Fibroblast of lung (primary cell): ENCODE results near the gene KRTAP19-8. TPM values are rescaled to one million over a fixed set of nuclear protein-coding genes. Genes with fewer than 3 reads are reported as not detected.

Experiments used
- DNase-seq, 2 donors: peaks; one replicate each; pipeline versions ENCODE4 v3.0.0 to v3.0.0-alpha.2; 2010; ENCODE audit warnings: low read depth in 2 of 2
- H2AFZ ChIP-seq: 2 replicates; pipeline ENCODE4 v1.5.1; 2012; ENCODE audit warnings: low read length, control low read depth, inconsistent platforms
- H3K27ac ChIP-seq: 2 replicates; pipeline ENCODE4 v1.5.1; 2011; ENCODE audit warnings: low read length, control low read depth; ENCODE audit not compliant: insufficient read depth
- H3K27me3 ChIP-seq: 2 replicates; pipeline ENCODE4 v1.5.1; 2011; ENCODE audit warnings: mild to moderate bottlenecking, low read length; ENCODE audit not compliant: control insufficient read depth, insufficient read depth
- H3K36me3 ChIP-seq: 2 replicates; pipeline ENCODE4 v1.5.1; 2011; ENCODE audit warnings: low read length; ENCODE audit not compliant: control insufficient read depth, insufficient read depth
- H3K4me1 ChIP-seq: 2 replicates; pipeline ENCODE4 v1.5.1; 2011; ENCODE audit warnings: low read length; ENCODE audit not compliant: control insufficient read depth, insufficient read depth; ENCODE audit errors: extremely low read depth
- H3K4me2 ChIP-seq: 2 replicates; pipeline ENCODE4 v1.5.1; 2011; ENCODE audit warnings: low read length, control low read depth; ENCODE audit not compliant: insufficient read depth; ENCODE audit errors: extremely low read depth
- H3K4me3 ChIP-seq, 4 experiments: fragments of 200-600 bp in 1 of 4; sonication (generic) in 1 of 4; replicated peaks in 1 of 4; 2 replicates each; pipeline ENCODE4 v1.5.1; 2011 to 2016; ENCODE audit warnings: low read length in 4 of 4, low read depth in 3 of 4, mild to moderate bottlenecking in 3 of 4, control low read depth in 2 of 4, inconsistent platforms in 1 of 4, mixed read lengths in 1 of 4; ENCODE audit not compliant: insufficient read depth in 1 of 4; ENCODE audit errors: control extremely low read depth in 1 of 4
- H3K79me2 ChIP-seq: 2 replicates; pipeline ENCODE4 v1.5.1; 2012; ENCODE audit warnings: mild to moderate bottlenecking, low read length, inconsistent platforms; ENCODE audit not compliant: control insufficient read depth, insufficient read depth
- H3K9ac ChIP-seq: 2 replicates; pipeline ENCODE4 v1.5.1; 2011; ENCODE audit warnings: mild to moderate bottlenecking, low read length, control low read depth; ENCODE audit not compliant: insufficient read depth
- H3K9me3 ChIP-seq: 2 replicates; pipeline ENCODE4 v1.5.1; 2012; ENCODE audit warnings: low read depth, low read length; ENCODE audit not compliant: control insufficient read depth, insufficient read depth
- H4K20me1 ChIP-seq: 2 replicates; pipeline ENCODE4 v1.5.1; 2011; ENCODE audit warnings: low read length; ENCODE audit not compliant: control insufficient read depth, insufficient read depth; ENCODE audit errors: extremely low read depth
- CTCF ChIP-seq, 2 donors: IDR thresholded peaks in 1 of 2; conservative IDR thresholded peaks in 1 of 2; 1 replicate in 1 of 2; 2 replicates in 1 of 2; pipeline ENCODE4 v1.5.1; 2011 to 2012; ENCODE audit warnings: low read length in 2 of 2, control low read depth in 1 of 2, inconsistent platforms in 1 of 2, low read depth in 1 of 2, mild to moderate bottlenecking in 1 of 2
- EZH2 ChIP-seq: IDR thresholded peaks from 2 replicates; pipeline ENCODE4 v1.5.1; 2012; ENCODE audit warnings: low read length, control low read depth, mild to moderate bottlenecking; ENCODE audit errors: missing control alignments
- polyA plus RNA-seq, 2 donors: library from polyadenylated mRNA; depleted of rRNA in 1 of 2; stranded (reverse) in 1 of 2; unstranded in 1 of 2; fragments of >200 nt; gene quantifications; 2 replicates each; pipeline ENCODE4 v1.2.1, GENCODE V29; 2011 to 2012; ENCODE audit warnings: missing spikeins in 1 of 2
- total RNA-seq: library from RNA; depleted of rRNA; stranded (reverse); fragments of >200 nt; gene quantifications from 2 replicates; pipeline ENCODE4 v1.2.1, GENCODE V29; 2014

The KRTAP19-8 gene
- total and polyA plus RNA-seq, 2 donors (not counting 1 experiment from before 2014, with no cell fraction given) = not detected

GRCh38 chr21:31078796-31079195 is 40.5 kb upstream of the KRTAP19-8 start:
- H3K36me3 ChIP-seq = no peaks in the 10 kb centered on the region
- TF ChIP-seq CTCF (conservative IDR thresholded peaks at IDR 0.05 in 1 of 2, IDR thresholded peaks at IDR 0.05 in 1 of 2; ENCODE audit: low read depth in 1 of 2, low read length in 2 of 2) (no peak), EZH2 (no peak)
- H3K4me1 ChIP-seq = no peaks in the 10 kb centered on the region
- H3K9ac ChIP-seq = no peak overlapping the region
- H3K27me3 ChIP-seq = no peaks in the 10 kb centered on the region
- no peak overlapping the region for H2AFZ ChIP-seq
- no peak overlapping the region for H3K4me3 ChIP-seq
- peak in 1 of 2 donors; percentile 26 for DNase-seq
- no peaks in the 10 kb centered on the region for H4K20me1 ChIP-seq
- no peaks in the 10 kb centered on the region for H3K79me2 ChIP-seq
- no peak overlapping the region for H3K27ac ChIP-seq
- no peaks in the 10 kb centered on the region for H3K9me3 ChIP-seq
- H3K4me2 ChIP-seq = no peak overlapping the region

GRCh38 chr21:31078216-31078615 is 39.9 kb upstream of the KRTAP19-8 start:
- Histone ChIP-seq H3K9me3 (no peaks in the 10 kb centered on the region), H2AFZ (no peak overlapping the region), H4K20me1 (no peaks in the 10 kb centered on the region), H3K36me3 (no peaks in the 10 kb centered on the region), H3K4me3 (no peak overlapping the region), H3K79me2 (no peaks in the 10 kb centered on the region), H3K27me3 (no peaks in the 10 kb centered on the region), H3K27ac (no peak overlapping the region), H3K4me1 (no peaks in the 10 kb centered on the region), H3K9ac (no peak overlapping the region), H3K4me2 (no peak overlapping the region)
- no peak for DNase-seq
- TF ChIP-seq EZH2 (no peak), CTCF (conservative IDR thresholded peaks at IDR 0.05 in 1 of 2, IDR thresholded peaks at IDR 0.05 in 1 of 2; ENCODE audit: low read depth in 1 of 2, low read length in 2 of 2) (no peak)

- DNase-seq = no peak
- TF ChIP-seq EZH2 (no peak), CTCF (conservative IDR thresholded peaks at IDR 0.05 in 1 of 2, IDR thresholded peaks at IDR 0.05 in 1 of 2; ENCODE audit: low read depth in 1 of 2, low read length in 2 of 2) (no peak)
- Histone ChIP-seq H3K27me3 (no peaks in the 10 kb centered on the region), H3K4me2 (no peak overlapping the region), H3K9ac (no peak overlapping the region), H3K4me3 (no peak overlapping the region), H3K4me1 (no peaks in the 10 kb centered on the region), H3K79me2 (no peaks in the 10 kb centered on the region), H2AFZ (no peak overlapping the region), H3K36me3 (no peaks in the 10 kb centered on the region), H4K20me1 (no peaks in the 10 kb centered on the region), H3K27ac (no peak overlapping the region), H3K9me3 (no peaks in the 10 kb centered on the region)
Observed at GRCh38 chr21:31075848-31076247, 37.6 kb upstream of the KRTAP19-8 start.
